GM18505 (cell line): ENCODE results near the gene XXYLT1.
"Not testable (repeated sequence)": the region's sequence is repeated elsewhere in the genome, so short reads cannot be mapped to it uniquely, and the experiment has no call there.

Source experiments
- ATAC-seq: cut with Tn5 transposase; IDR thresholded peaks from one replicate; pipeline ENCODE4 v1.9.1; 2021; ENCODE audit not compliant: unreplicated experiment
- POLR2A ChIP-seq: IDR thresholded peaks from 4 replicates; pipeline ENCODE4 v1.6.1; 2011; ENCODE audit warnings: borderline replicate concordance; ENCODE audit not compliant: insufficient read depth, insufficient read length; ENCODE audit errors: extremely low read depth

XXYLT1 gene

GRCh38 chr3:195107593-195107992 lies 163.4 kb downstream of the XXYLT1 start:
- ATAC-seq: no peak
- no peak for TF ChIP-seq POLR2A

GRCh38 chr3:195107031-195107430 lies 163.9 kb downstream of the XXYLT1 start:
- ATAC-seq: not testable (repeated sequence)

GRCh38 chr3:195106418-195106906 lies 164.5 kb downstream of the XXYLT1 start:
- no peak for TF ChIP-seq POLR2A
- ATAC-seq: peak; percentile 85

GRCh38 chr3:195105841-195106417 lies 165.0 kb downstream of the XXYLT1 start:
- no peak for ATAC-seq

GRCh38 chr3:195105389-195105788 lies 165.6 kb downstream of the XXYLT1 start:
- TF ChIP-seq POLR2A: no peak
- ATAC-seq: no peak

More at GRCh38 chr3:195105841-195106417, 165.0 kb downstream of the XXYLT1 start:
- no peak for TF ChIP-seq POLR2A

- no peak for TF ChIP-seq POLR2A
- ATAC-seq: no peak
These were observed 166.6 kb downstream of the XXYLT1 start for GRCh38 chr3:195104340-195104739.

- no peak for TF ChIP-seq POLR2A
These were observed 167.3 kb downstream of the XXYLT1 start for GRCh38 chr3:195103623-195104022.

GRCh38 chr3:195102609-195103467 lies 168.1 kb downstream of the XXYLT1 start:
- no peak for TF ChIP-seq POLR2A

More at GRCh38 chr3:195103623-195104022, 167.3 kb downstream of the XXYLT1 start:
- ATAC-seq: no peak

GRCh38 chr3:195101927-195102608 lies 168.9 kb downstream of the XXYLT1 start:
- no peak for TF ChIP-seq POLR2A
- no peak for ATAC-seq

More at GRCh38 chr3:195102609-195103467, 168.1 kb downstream of the XXYLT1 start:
- ATAC-seq: no peak

- ATAC-seq: peak; percentile 40
- TF ChIP-seq POLR2A: no peak
These were observed 169.9 kb downstream of the XXYLT1 start for GRCh38 chr3:195101001-195101583.

GRCh38 chr3:195099951-195100785 lies 170.8 kb downstream of the XXYLT1 start:
- TF ChIP-seq POLR2A: no peak
- no peak for ATAC-seq

GRCh38 chr3:195098741-195099525 lies 172.0 kb downstream of the XXYLT1 start:
- ATAC-seq: no peak
- TF ChIP-seq POLR2A: no peak
